IPS-NIHi7 (cell line): ENCODE results near the gene SHISA5.
A peak's percentile ranks its signal among the peaks of the same experiment; 100 is the strongest.
"Not testable (repeated sequence)": the region's sequence is repeated elsewhere in the genome, so short reads cannot be mapped to it uniquely, and the experiment has no call there.

Experiments
- DNase-seq: peaks from one replicate; pipeline ENCODE4 v3.0.0; 2012; ENCODE audit warnings: mixed read lengths; ENCODE audit errors: extremely low spot score

Gene SHISA5

GRCh38 chr3:48504051-48504946 lies at the start of gene SHISA5:
Gene SHISA5, minus strand, starts transcription at chr3:48504174. Its CDS starts 80 bp downstream, at chr3:48504094.
- peak; percentile 67 for DNase-seq

GRCh38 chr3:48553361-48553760 lies 49.4 kb upstream of the SHISA5 start:
- no peak for DNase-seq

GRCh38 chr3:48552111-48552951 lies 48.4 kb upstream of the SHISA5 start:
- DNase-seq = no peak

GRCh38 chr3:48551651-48552050 lies 47.7 kb upstream of the SHISA5 start:
- DNase-seq = not testable (repeated sequence)

GRCh38 chr3:48548729-48549705 lies 45.0 kb upstream of the SHISA5 start:
- peak; percentile 91 for DNase-seq

- DNase-seq = no peak
Observed at GRCh38 chr3:48548126-48548525, 44.2 kb upstream of the SHISA5 start.

GRCh38 chr3:48546203-48546829 lies 42.3 kb upstream of the SHISA5 start:
- DNase-seq = no peak

GRCh38 chr3:48544141-48544540 lies 40.2 kb upstream of the SHISA5 start:
- no peak for DNase-seq

- DNase-seq = no peak
Observed at GRCh38 chr3:48543271-48543866, 39.4 kb upstream of the SHISA5 start.

GRCh38 chr3:48538451-48538850 lies 34.5 kb upstream of the SHISA5 start:
- no peak for DNase-seq

GRCh38 chr3:48536785-48537184 lies 32.8 kb upstream of the SHISA5 start:
- DNase-seq = no peak

GRCh38 chr3:48536116-48536515 lies 32.1 kb upstream of the SHISA5 start:
- DNase-seq = no peak

GRCh38 chr3:48535578-48535977 lies 31.6 kb upstream of the SHISA5 start:
- DNase-seq = no peak

GRCh38 chr3:48532977-48533337 lies 29.0 kb upstream of the SHISA5 start:
- DNase-seq = no peak

- DNase-seq = no peak
Observed at GRCh38 chr3:48532271-48532976, 28.4 kb upstream of the SHISA5 start.

GRCh38 chr3:48530701-48531100 lies 26.7 kb upstream of the SHISA5 start:
- not testable (repeated sequence) for DNase-seq

- no peak for DNase-seq
Observed at GRCh38 chr3:48528754-48529153, 24.8 kb upstream of the SHISA5 start.

GRCh38 chr3:48528048-48528447 lies 24.1 kb upstream of the SHISA5 start:
- no peak for DNase-seq

GRCh38 chr3:48524970-48525369 lies 21.0 kb upstream of the SHISA5 start:
- DNase-seq = no peak

- DNase-seq = no peak
Observed at GRCh38 chr3:48521635-48522034, 17.7 kb upstream of the SHISA5 start.
